DOHH2 (cell line): ENCODE data around the gene P2RX3.

Experiments
- H3F3A ChIP-seq: fragments of 200-600 bp; sonication (generic), shearing (Covaris generic); 2 replicates; pipeline ENCODE4 v1.6.0; 2016; ENCODE audit warnings: antibody characterized with exemption, mild to moderate bottlenecking; ENCODE audit not compliant: control insufficient read depth, insufficient read depth
- H3K27ac ChIP-seq: fragments of 200-600 bp; sonication (generic); 2 replicates; pipeline ENCODE4 v1.5.1; 2014; ENCODE audit warnings: low read depth, mild to moderate bottlenecking, low read length, moderate library complexity
- H3K27me3 ChIP-seq: fragments of 200-600 bp; sonication (generic); 2 replicates; pipeline ENCODE4 v1.6.1; 2014; ENCODE audit warnings: mild to moderate bottlenecking, low read length, mixed read lengths; ENCODE audit not compliant: control insufficient read depth
- H3K36me3 ChIP-seq: fragments of 200-600 bp; sonication (generic); 2 replicates; pipeline ENCODE4 v1.6.1; 2014; ENCODE audit warnings: mild to moderate bottlenecking, low read length, moderate library complexity, mixed read lengths; ENCODE audit not compliant: control insufficient read depth
- H3K4me1 ChIP-seq: fragments of 200-600 bp; sonication (generic); 2 replicates; pipeline ENCODE4 v1.6.1; 2014; ENCODE audit warnings: mild to moderate bottlenecking, low read length, mixed read lengths; ENCODE audit not compliant: control insufficient read depth
- H3K4me2 ChIP-seq: fragments of 200-600 bp; sonication (generic); 2 replicates; pipeline ENCODE4 v1.6.0; 2014; ENCODE audit warnings: mild to moderate bottlenecking, low read length, moderate library complexity
- H3K4me3 ChIP-seq: fragments of 200-600 bp; sonication (generic); 2 replicates; pipeline ENCODE4 v1.5.1; 2014; ENCODE audit warnings: mild to moderate bottlenecking, low read length, mixed read lengths
- H3K79me2 ChIP-seq: fragments of 200-600 bp; sonication (generic); 2 replicates; pipeline ENCODE4 v1.6.1; 2014; ENCODE audit warnings: mild to moderate bottlenecking, low read length, mixed read lengths; ENCODE audit not compliant: control insufficient read depth
- H3K9me2 ChIP-seq: fragments of 200-600 bp; sonication (generic); replicated peaks from 2 replicates; pipeline ENCODE4 v1.6.1; 2014; ENCODE audit warnings: mild to moderate bottlenecking, low read length, mixed read lengths; ENCODE audit not compliant: control insufficient read depth
- H3K9me3 ChIP-seq: fragments of 200-600 bp; sonication (generic); 2 replicates; pipeline ENCODE4 v1.6.1; 2014; ENCODE audit warnings: antibody characterized with exemption, low read length, mixed read lengths; ENCODE audit not compliant: control insufficient read depth, insufficient read depth
- H4K20me1 ChIP-seq: fragments of 200-600 bp; sonication (generic); 2 replicates; pipeline ENCODE4 v1.6.0; 2014; ENCODE audit warnings: low read depth, mild to moderate bottlenecking, antibody characterized with exemption, low read length, moderate library complexity; ENCODE audit not compliant: control insufficient read depth, insufficient read depth
- EZH2phosphoT487 ChIP-seq: fragments of 200-600 bp; sonication (generic); IDR thresholded peaks from 2 replicates; pipeline ENCODE4 v1.6.1; 2017; ENCODE audit warnings: borderline replicate concordance, mild to moderate bottlenecking, antibody characterized with exemption, low read length, moderate library complexity, mixed read lengths
- TF ChIP-seq, protein P1 (sequence below): fragments of 200-600 bp; sonication (generic); IDR thresholded peaks from one replicate; pipeline ENCODE4 v1.5.1; 2014; ENCODE audit warnings: antibody characterized with exemption, mild to moderate bottlenecking, low read depth, low read length; ENCODE audit not compliant: poor library complexity, severe bottlenecking

P2RX3 gene

DNA sequence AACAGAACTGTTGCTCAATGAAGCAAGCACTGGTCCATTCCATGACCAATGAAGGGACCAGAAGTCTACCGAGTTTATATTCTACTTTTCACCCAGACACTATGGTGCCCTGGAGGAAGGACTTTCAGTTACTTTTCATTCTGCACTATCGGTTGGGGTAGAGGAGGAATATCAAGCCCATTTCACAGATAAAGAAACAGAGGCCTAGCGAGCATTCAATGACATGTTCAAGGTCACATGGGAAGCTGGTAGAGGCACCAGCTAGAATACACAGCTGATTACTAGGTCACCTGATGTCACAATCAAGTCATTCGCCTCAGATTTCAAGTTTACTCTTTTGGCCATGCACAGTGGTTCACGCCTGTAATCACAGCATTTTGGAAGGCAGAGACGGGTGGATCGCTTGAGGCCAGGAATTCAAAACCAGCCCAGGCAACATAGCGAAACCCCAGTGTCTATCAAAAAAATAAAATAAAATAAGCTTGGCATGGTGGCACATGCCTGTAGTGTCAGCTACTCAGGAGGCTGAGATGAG, 69.9 kb downstream of the P2RX3 start:
- H3K27me3 ChIP-seq: no peaks in the 10 kb centered on the region
- no peak overlapping the region for H3K4me2 ChIP-seq
- peaks cover 57% of the 10 kb centered on the region for H3F3A ChIP-seq
- peaks cover 12% of the 10 kb centered on the region; the same call in 1 of the 2 replicates for H4K20me1 ChIP-seq
- no peaks in the 10 kb centered on the region for H3K9me3 ChIP-seq
- TF ChIP-seq, protein P1, sequence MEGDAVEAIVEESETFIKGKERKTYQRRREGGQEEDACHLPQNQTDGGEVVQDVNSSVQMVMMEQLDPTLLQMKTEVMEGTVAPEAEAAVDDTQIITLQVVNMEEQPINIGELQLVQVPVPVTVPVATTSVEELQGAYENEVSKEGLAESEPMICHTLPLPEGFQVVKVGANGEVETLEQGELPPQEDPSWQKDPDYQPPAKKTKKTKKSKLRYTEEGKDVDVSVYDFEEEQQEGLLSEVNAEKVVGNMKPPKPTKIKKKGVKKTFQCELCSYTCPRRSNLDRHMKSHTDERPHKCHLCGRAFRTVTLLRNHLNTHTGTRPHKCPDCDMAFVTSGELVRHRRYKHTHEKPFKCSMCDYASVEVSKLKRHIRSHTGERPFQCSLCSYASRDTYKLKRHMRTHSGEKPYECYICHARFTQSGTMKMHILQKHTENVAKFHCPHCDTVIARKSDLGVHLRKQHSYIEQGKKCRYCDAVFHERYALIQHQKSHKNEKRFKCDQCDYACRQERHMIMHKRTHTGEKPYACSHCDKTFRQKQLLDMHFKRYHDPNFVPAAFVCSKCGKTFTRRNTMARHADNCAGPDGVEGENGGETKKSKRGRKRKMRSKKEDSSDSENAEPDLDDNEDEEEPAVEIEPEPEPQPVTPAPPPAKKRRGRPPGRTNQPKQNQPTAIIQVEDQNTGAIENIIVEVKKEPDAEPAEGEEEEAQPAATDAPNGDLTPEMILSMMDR: no peak
- TF ChIP-seq EZH2phosphoT487: no peak
- no peak overlapping the region for H3K27ac ChIP-seq
- H3K4me1 ChIP-seq: peaks cover 8% of the 10 kb centered on the region; the same call in 1 of the 2 replicates
- no peak overlapping the region for H3K4me3 ChIP-seq
- H3K9me2 ChIP-seq: no peaks in the 10 kb centered on the region
- peaks cover 3% of the 10 kb centered on the region; the same call in 1 of the 2 replicates for H3K79me2 ChIP-seq
- peaks cover 78% of the 10 kb centered on the region for H3K36me3 ChIP-seq

DNA sequence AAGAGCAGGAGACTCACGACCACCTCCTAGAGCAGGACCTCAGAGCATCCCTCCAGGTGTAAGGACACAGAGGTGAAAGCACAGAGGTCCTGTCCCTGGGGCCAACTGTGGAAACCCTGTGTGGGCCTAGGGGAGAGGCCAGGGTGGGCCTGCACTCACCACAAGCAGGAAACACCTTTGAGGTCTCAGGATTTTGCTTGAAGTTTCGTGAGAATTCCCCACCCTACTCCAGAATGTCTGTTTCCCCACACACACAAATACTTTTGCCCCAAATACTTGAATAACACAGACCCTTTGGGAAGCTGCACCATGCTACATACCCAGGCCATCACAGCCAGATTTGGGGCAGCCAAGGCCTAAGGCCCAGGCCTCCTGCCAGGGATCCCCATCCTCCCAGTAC, 70.6 kb downstream of the P2RX3 start:
- peaks cover 6% of the 10 kb centered on the region for H3K79me2 ChIP-seq
- no peaks in the 10 kb centered on the region for H3K9me2 ChIP-seq
- no peak overlapping the region for H3K4me2 ChIP-seq
- no peak overlapping the region for H3K27ac ChIP-seq
- H3K4me1 ChIP-seq: peaks cover 11% of the 10 kb centered on the region; the same call in 1 of the 2 replicates
- peaks cover 86% of the 10 kb centered on the region for H3K36me3 ChIP-seq
- TF ChIP-seq, protein P1: no peak
- no peak for TF ChIP-seq EZH2phosphoT487
- H3K27me3 ChIP-seq: no peaks in the 10 kb centered on the region
- H3F3A ChIP-seq: peaks cover 53% of the 10 kb centered on the region
- peaks cover 14% of the 10 kb centered on the region; the same call in 1 of the 2 replicates for H4K20me1 ChIP-seq
- H3K4me3 ChIP-seq: no peak overlapping the region
- H3K9me3 ChIP-seq: no peaks in the 10 kb centered on the region

DNA sequence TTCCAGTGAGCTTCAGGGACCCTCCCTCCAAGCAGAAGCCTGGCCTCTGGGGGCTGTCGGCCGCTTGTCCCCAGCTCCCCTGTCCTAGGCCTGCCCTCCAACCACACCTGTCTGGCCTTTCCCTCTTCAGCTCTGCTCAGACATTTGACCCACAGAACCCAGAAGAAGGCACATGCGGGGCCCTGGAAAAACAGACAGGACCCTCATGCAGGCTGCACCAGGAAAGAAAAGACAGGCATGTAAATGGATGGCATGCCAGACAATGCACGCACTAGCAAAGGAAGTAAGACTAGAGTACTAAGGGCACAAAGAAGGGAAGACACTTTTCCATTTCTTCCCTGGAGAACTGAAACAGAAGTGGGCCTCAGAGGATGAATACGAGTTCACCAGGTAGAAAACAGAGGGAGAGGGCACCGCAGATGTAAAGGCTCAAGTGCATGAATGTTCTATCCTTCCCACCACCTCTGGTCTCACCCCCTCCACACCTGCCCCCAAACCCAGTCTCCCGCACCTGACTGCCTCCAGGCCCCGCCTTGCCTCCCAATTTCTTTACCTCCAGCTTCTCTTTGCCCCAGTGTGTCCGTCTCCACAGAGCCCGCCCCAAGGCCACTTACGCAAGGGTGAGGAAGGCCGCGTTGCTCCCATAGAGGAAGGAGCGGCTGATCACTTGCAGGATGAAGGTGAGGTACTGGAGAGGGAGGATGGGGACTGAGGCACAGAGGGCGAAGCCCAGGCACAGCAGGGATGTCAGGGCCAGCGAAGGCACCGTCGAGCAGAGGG, 71.4 kb downstream of the P2RX3 start:
- Histone ChIP-seq H3F3A (peaks cover 49% of the 10 kb centered on the region), H3K9me2 (no peaks in the 10 kb centered on the region), H4K20me1 (peaks cover 17% of the 10 kb centered on the region; the same call in 1 of the 2 replicates), H3K27me3 (no peaks in the 10 kb centered on the region), H3K4me1 (peaks cover 14% of the 10 kb centered on the region; the same call in 1 of the 2 replicates), H3K27ac (no peak overlapping the region), H3K79me2 (peaks cover 8% of the 10 kb centered on the region), H3K4me2 (no peak overlapping the region), H3K4me3 (no peak overlapping the region), H3K36me3 (peaks cover 93% of the 10 kb centered on the region), H3K9me3 (no peaks in the 10 kb centered on the region)
- TF ChIP-seq, protein P1: no peak
- no peak for TF ChIP-seq EZH2phosphoT487
